Upper lobe of right lung (tissue), 1 donor: Measurements from ENCODE around the gene PNMA6E. TPM values are rescaled to one million over a fixed set of nuclear protein-coding genes. Genes with fewer than 3 reads are reported as not detected.

Source experiments
- ATAC-seq: fragments of 200-7000 bp; cut with Tn5 transposase; one replicate; pipeline ENCODE4 v1.9.1; 2020; ENCODE audit warnings: mild to moderate bottlenecking, moderate library complexity
- DNase-seq: peaks from one replicate; pipeline ENCODE4 v3.0.0-alpha.2; 2020
- H3K27ac ChIP-seq: fragments of 200-600 bp; one replicate; pipeline ENCODE4 v1.8.0; 2022
- H3K27me3 ChIP-seq: fragments of 200-600 bp; one replicate; pipeline ENCODE4 v1.8.0; 2022; ENCODE audit warnings: mild to moderate bottlenecking
- H3K36me3 ChIP-seq: fragments of 200-600 bp; one replicate; pipeline ENCODE4 v1.8.0; 2022
- H3K4me1 ChIP-seq: fragments of 200-600 bp; one replicate; pipeline ENCODE4 v1.8.0; 2022
- H3K4me3 ChIP-seq: fragments of 200-600 bp; one replicate; pipeline ENCODE4 v1.8.0; 2022; ENCODE audit warnings: mild to moderate bottlenecking
- H3K9me3 ChIP-seq: fragments of 200-600 bp; one replicate; pipeline ENCODE4 v1.8.0; 2022
- CTCF ChIP-seq: fragments of 200-600 bp; IDR thresholded peaks from one replicate; pipeline ENCODE4 v1.8.0; 2022; ENCODE audit warnings: antibody characterized with exemption
- intact Hi-C: fragments of 100-400 bp; cut with DNase I; formaldehyde crosslinking; loops from one replicate; pipeline ENCODE4 v1.11.0; 2022
- total RNA-seq: library from RNA; stranded (reverse); fragmentation: NEBNext Ultra II Directional; extraction: Animal tissue kit (Norgen Biotek cat#: 25700); gene quantifications from one replicate; pipeline ENCODE4 v1.2.1, GENCODE V29; 2021
- donor health status: DM: no; HTN: yes; CAD: no; lungs with severe emphysema.

Gene PNMA6E
- total RNA-seq, 1 donor from 2014 or later: 0.14 TPM

GRCh38 chrX:153447581-153447960 is 46.4 kb upstream of the PNMA6E start:
- H3K36me3 ChIP-seq: no peaks in the 10 kb centered on the region
- no peak for DNase-seq
- TF ChIP-seq CTCF: no peak
- no peak overlapping the region for H3K4me3 ChIP-seq
- H3K9me3 ChIP-seq: no peaks in the 10 kb centered on the region
- no peaks in the 10 kb centered on the region for H3K4me1 ChIP-seq
- no peak overlapping the region for H3K27ac ChIP-seq
- H3K27me3 ChIP-seq: no peaks in the 10 kb centered on the region
- no peak for ATAC-seq
- intact Hi-C loops: no loop called here

- no peaks in the 10 kb centered on the region for H3K9me3 ChIP-seq
- ATAC-seq (no peak), DNase-seq (no peak)
- no peaks in the 10 kb centered on the region for H3K4me1 ChIP-seq
- H3K27ac ChIP-seq: no peak overlapping the region
- H3K36me3 ChIP-seq: no peaks in the 10 kb centered on the region
- no peak for TF ChIP-seq CTCF
- intact Hi-C loops: no loop called here
- no peaks in the 10 kb centered on the region for H3K27me3 ChIP-seq
- H3K4me3 ChIP-seq: no peak overlapping the region
Measured at GRCh38 chrX:153446950-153447580, 45.9 kb upstream of the PNMA6E start.

GRCh38 chrX:153446636-153446936 is 45.4 kb upstream of the PNMA6E start:
- H3K9me3 ChIP-seq: no peaks in the 10 kb centered on the region
- no peaks in the 10 kb centered on the region for H3K27me3 ChIP-seq
- ATAC-seq (no peak), DNase-seq (no peak)
- H3K27ac ChIP-seq: no peak overlapping the region
- no peaks in the 10 kb centered on the region for H3K4me1 ChIP-seq
- no peak overlapping the region for H3K4me3 ChIP-seq
- no peaks in the 10 kb centered on the region for H3K36me3 ChIP-seq
- intact Hi-C loops: no loop called here
- no peak for TF ChIP-seq CTCF

DNA sequence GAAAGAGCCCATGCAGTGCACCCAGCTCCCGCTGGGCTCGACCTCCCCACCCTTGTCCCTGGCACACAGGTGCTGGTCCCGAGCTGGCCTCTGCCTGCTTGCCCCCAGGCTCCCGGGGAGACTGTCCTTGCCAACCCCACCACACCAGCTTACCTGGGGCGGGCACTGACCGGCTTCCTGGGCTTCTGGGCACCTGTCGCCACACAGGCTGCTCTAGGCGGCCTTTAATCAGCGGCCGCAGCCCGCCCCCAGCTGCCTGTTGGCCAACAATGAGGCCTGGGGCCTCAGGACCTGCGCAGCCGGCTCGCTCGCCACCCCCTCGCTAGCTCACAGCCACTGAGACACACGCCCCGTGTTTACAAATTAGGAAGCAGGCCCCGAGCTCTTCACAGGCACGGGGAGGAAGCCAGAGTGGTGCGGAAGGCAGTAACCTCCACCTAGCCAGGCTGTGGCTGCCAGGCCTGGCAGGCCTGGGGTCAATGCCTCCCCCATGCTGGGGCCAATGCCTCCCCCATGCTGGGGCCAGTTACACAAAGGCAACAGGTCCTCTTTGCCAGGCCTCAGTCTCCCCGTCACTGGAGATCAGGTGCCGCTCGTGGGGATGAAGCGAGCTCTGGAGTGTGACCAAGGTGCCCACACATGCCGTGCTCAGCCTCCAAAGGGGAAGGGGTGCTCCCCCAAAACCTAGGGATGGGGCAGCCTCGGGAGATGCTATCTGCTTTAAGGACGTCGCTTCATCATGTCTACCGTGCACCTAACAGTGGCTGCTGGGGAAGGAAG is 44.9 kb upstream of the PNMA6E start, which contains the start of gene TREX2:
TREX2 (minus strand) TSS at position 201 of the 780 bp plus-strand sequence. CDS start 626 bp downstream, outside the sequence.
- DNase-seq: no peak
- Histone ChIP-seq H3K36me3 (no peaks in the 10 kb centered on the region), H3K4me3 (no peak within 1 kb of the TSS), H3K4me1 (no peaks in the 10 kb centered on the region), H3K27me3 (no peaks in the 10 kb centered on the region), H3K27ac (no peak within 1 kb of the TSS), H3K9me3 (no peaks in the 10 kb centered on the region)
- no peak for TF ChIP-seq CTCF
- intact Hi-C loops: no loop called here
- no peak for ATAC-seq

DNA sequence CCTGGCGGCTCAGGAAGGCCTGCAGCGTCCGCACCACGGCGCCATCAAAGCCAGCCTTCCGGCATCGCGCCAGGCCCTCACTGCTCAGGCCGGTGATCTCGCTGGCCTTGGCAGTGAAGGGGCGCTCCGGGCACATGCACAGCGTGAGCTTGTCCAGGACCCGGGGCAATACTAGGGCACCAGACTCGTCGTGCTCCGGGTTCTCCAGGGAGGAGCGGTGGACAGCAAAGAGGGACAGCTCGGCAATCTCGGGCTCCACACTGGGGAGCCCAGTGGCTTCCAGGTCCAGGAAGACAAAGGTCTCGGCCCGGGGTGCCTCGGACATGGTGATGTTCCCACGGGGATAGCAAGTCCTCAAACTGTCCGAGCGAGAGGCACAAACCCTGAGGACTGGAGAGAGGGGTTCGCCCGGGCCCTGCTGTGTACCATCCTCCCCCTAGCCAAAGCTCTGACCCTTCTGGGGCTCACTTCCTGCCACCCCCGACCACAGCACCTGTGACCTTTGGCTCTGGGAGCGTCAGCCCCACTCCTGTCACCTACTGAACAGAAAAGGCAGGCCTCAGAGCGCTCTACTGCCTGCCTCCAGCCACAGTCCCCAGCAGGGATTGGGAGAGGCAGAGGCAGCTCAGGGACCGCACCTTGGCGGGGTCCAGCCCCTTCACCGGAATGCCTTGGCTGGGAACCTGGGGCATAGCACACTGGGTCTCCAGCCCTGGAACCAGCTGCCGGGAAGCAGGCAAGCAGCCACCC is 44.1 kb upstream of the PNMA6E start:
- intact Hi-C loops: no loop called here
- no peak overlapping the region for H3K4me3 ChIP-seq
- no peak overlapping the region for H3K27ac ChIP-seq
- H3K27me3 ChIP-seq: no peaks in the 10 kb centered on the region
- H3K4me1 ChIP-seq: no peaks in the 10 kb centered on the region
- no peaks in the 10 kb centered on the region for H3K9me3 ChIP-seq
- ATAC-seq (no peak), DNase-seq (no peak)
- TF ChIP-seq CTCF: no peak
- no peaks in the 10 kb centered on the region for H3K36me3 ChIP-seq
